HCT116 (cell line): Measurements from ENCODE around the gene DCP2. TPM values are rescaled to one million over a fixed set of nuclear protein-coding genes. Genes with fewer than 3 reads are reported as not detected.

ENCODE experiments used
- ATAC-seq: fragments of 200-7000 bp; cut with Tn5 transposase; 2 replicates; pipeline ENCODE4 v1.9.1; 2020; ENCODE audit warnings: mild to moderate bottlenecking, moderate library complexity
- BruUV-seq: library from RNA; stranded (reverse); fragments of 400-500 nt; replicated peaks from 2 replicates; lab custom pipeline; 2021; lab: Mats Ljungman, UMichigan
- CTCF ChIA-PET: fragments of 300-600 bp; sonication (Branson Sonifier 250); formaldehyde crosslinking; loops from one replicate; lab custom pipeline; 2021; ENCODE audit warnings: antibody characterized with exemption; lab: Charles Lee
- POLR2A ChIA-PET: fragments of 300-600, 350-600 bp; sonication (Branson Sonifier 250); formaldehyde crosslinking; loops from one replicate; lab custom pipeline; 2021; ENCODE audit warnings: antibody characterized with exemption; lab: Charles Lee
- RAD21 ChIA-PET, 2 experiments: fragments of 300-600 bp; sonication (Branson Sonifier 250); formaldehyde crosslinking; loops; one replicate each; lab custom pipeline; 2023; ENCODE audit warnings: low total read pairs in 2 of 2; ENCODE audit not compliant: uncharacterized antibody in 2 of 2, unreplicated experiment in 2 of 2, low non-redundant PET in 1 of 2; lab: Charles Lee
- DNase-seq: peaks from one replicate; pipeline ENCODE4 v3.0.0-alpha.2; 2010; ENCODE audit warnings: low read depth, low spot score
- H2AFZ ChIP-seq: fragments of 200-600 bp; shearing (Covaris generic), sonication (generic); 2 replicates; pipeline ENCODE4 v1.6.1; 2017; ENCODE audit warnings: low read depth, mixed run types, mixed read lengths, antibody characterized with exemption, low read length; ENCODE audit not compliant: poor library complexity, severe bottlenecking
- H3K27ac ChIP-seq: 2 replicates; pipeline ENCODE4 v1.5.1; 2012; ENCODE audit warnings: low read depth, low read length
- H3K27me3 ChIP-seq: fragments of 200-600 bp; sonication (generic); 2 replicates; pipeline ENCODE4 v1.6.1; 2016; ENCODE audit warnings: mixed run types, low read length, mixed read lengths; ENCODE audit not compliant: insufficient read depth
- H3K36me3 ChIP-seq, 2 experiments: fragments of 200-500 bp in 1 of 2; fragments of 200-600 bp in 1 of 2; sonication (Bioruptor generic) in 1 of 2; sonication (generic) in 1 of 2; 2 replicates each; pipeline versions ENCODE4 v1.5.1 to v1.6.1; 2014 to 2016; ENCODE audit warnings: low read length in 2 of 2, inconsistent platforms in 1 of 2, mixed read lengths in 1 of 2, mixed run types in 1 of 2; ENCODE audit not compliant: insufficient read depth in 2 of 2, control insufficient read depth in 1 of 2
- H3K4me1 ChIP-seq, 2 experiments: fragments of 200-600 bp in 1 of 2; sonication (generic) in 1 of 2; 2 replicates each; pipeline versions ENCODE4 v1.5.1 to v1.6.1; 2012 to 2017; ENCODE audit warnings: low read length in 2 of 2, inconsistent platforms in 1 of 2, mild to moderate bottlenecking in 1 of 2, mixed read lengths in 1 of 2, mixed run types in 1 of 2, moderate library complexity in 1 of 2; ENCODE audit not compliant: insufficient read depth in 2 of 2, control insufficient read depth in 1 of 2
- H3K4me2 ChIP-seq: fragments of 200-600 bp; sonication (generic); 2 replicates; pipeline ENCODE4 v1.6.1; 2017; ENCODE audit warnings: mixed run types, low read length, mixed read lengths
- H3K4me3 ChIP-seq, 2 experiments: fragments of 200-600 bp in 1 of 2; sonication (generic) in 1 of 2; replicated peaks in 1 of 2; 2 replicates each; pipeline ENCODE4 v1.5.1; 2011 to 2016; ENCODE audit warnings: low read length in 2 of 2, control low read depth in 1 of 2, low read depth in 1 of 2, mild to moderate bottlenecking in 1 of 2, mixed read lengths in 1 of 2, mixed run types in 1 of 2
- H3K79me2 ChIP-seq: fragments of 200-600 bp; sonication (generic); 2 replicates; pipeline ENCODE4 v1.6.1; 2017; ENCODE audit warnings: mild to moderate bottlenecking, mixed run types, low read length, moderate library complexity, mixed read lengths; ENCODE audit not compliant: insufficient read depth
- H3K9ac ChIP-seq: fragments of 200-600 bp; sonication (generic); 2 replicates; pipeline ENCODE4 v1.6.1; 2016; ENCODE audit warnings: low read length, mixed read lengths
- H3K9me2 ChIP-seq: fragments of 200-600 bp; sonication (generic), shearing (Covaris generic); 2 replicates; pipeline ENCODE4 v1.6.1; 2017; ENCODE audit warnings: mixed run types, mild to moderate bottlenecking, moderate library complexity; ENCODE audit not compliant: insufficient read depth
- H3K9me3 ChIP-seq, 2 experiments: fragments of 200-500 bp in 1 of 2; fragments of 200-600 bp in 1 of 2; sonication (Bioruptor generic) in 1 of 2; sonication (generic) in 1 of 2; 2 replicates each; pipeline ENCODE4 v1.6.1; 2014 to 2017; ENCODE audit warnings: low read length in 2 of 2, mixed read lengths in 2 of 2, inconsistent platforms in 1 of 2, low read depth in 1 of 2, mild to moderate bottlenecking in 1 of 2, mixed run types in 1 of 2, moderate library complexity in 1 of 2; ENCODE audit not compliant: control insufficient read depth in 1 of 2, insufficient read depth in 1 of 2
- H4K20me1 ChIP-seq: fragments of 200-600 bp; sonication (generic), shearing (Covaris generic); 2 replicates; pipeline ENCODE4 v1.6.1; 2017; ENCODE audit warnings: mixed run types, mild to moderate bottlenecking, moderate library complexity; ENCODE audit not compliant: insufficient read depth
- CBX3 ChIP-seq: IDR thresholded peaks from 2 replicates; pipeline ENCODE4 v1.6.1; 2012; ENCODE audit warnings: low read depth
- CEBPB ChIP-seq: IDR thresholded peaks from 2 replicates; pipeline ENCODE4 v1.6.1; 2012; ENCODE audit warnings: low read depth
- CTCF ChIP-seq, 3 experiments: fragments of 200-600 bp in 1 of 3; sonication (generic) in 1 of 3; IDR thresholded peaks in 2 of 3; conservative IDR thresholded peaks in 1 of 3; 2 replicates each; pipeline ENCODE4 v1.5.1; 2012 to 2017; ENCODE audit warnings: low read depth in 2 of 3, low read length in 2 of 3, antibody characterized with exemption in 1 of 3, borderline replicate concordance in 1 of 3, control low read depth in 1 of 3, mild to moderate bottlenecking in 1 of 3, mixed read lengths in 1 of 3, mixed run types in 1 of 3, moderate library complexity in 1 of 3; ENCODE audit not compliant: insufficient read depth in 1 of 3
- EGR1 ChIP-seq: IDR thresholded peaks from 2 replicates; pipeline ENCODE4 v1.6.1; 2012; ENCODE audit warnings: low read depth
- ELF1 ChIP-seq: IDR thresholded peaks from 2 replicates; pipeline ENCODE4 v1.6.1; 2012; ENCODE audit warnings: low read depth, borderline replicate concordance
- POLR2AphosphoS5 ChIP-seq: IDR thresholded peaks from 2 replicates; pipeline ENCODE4 v1.6.1; 2011; ENCODE audit warnings: mild to moderate bottlenecking, low read depth, low read length, moderate library complexity
- RAD21 ChIP-seq: IDR thresholded peaks from 2 replicates; pipeline ENCODE4 v1.6.1; 2012; ENCODE audit warnings: low read depth, mild to moderate bottlenecking
- SIN3A ChIP-seq: IDR thresholded peaks from 2 replicates; pipeline ENCODE4 v1.6.1; 2012; ENCODE audit warnings: low read depth
- TCF7L2 ChIP-seq: IDR thresholded peaks from 2 replicates; pipeline ENCODE4 v1.7.0; 2011; ENCODE audit warnings: borderline replicate concordance, inconsistent platforms; ENCODE audit not compliant: insufficient read depth, insufficient read length; ENCODE audit errors: extremely low read depth
- ZFX ChIP-seq: fragments of 450-650 bp; IDR thresholded peaks from 2 replicates; pipeline ENCODE4 v1.6.1; 2017
- ZNF274 ChIP-seq: fragments of 200-500 bp; sonication (Bioruptor generic); IDR thresholded peaks from 2 replicates; pipeline ENCODE4 v1.6.1; 2014; ENCODE audit warnings: mild to moderate bottlenecking, low read depth, low read length, inconsistent platforms
- intact Hi-C: fragments of 100-400 bp; cut with micrococcal nuclease; formaldehyde crosslinking; loops from 2 replicates; pipeline ENCODE4 v1.10.0; 2022
- total RNA-seq: library from RNA; stranded (reverse); gene quantifications from one replicate; pipeline ENCODE4 v1.2.1, GENCODE V29; 2021; ENCODE audit not compliant: unreplicated experiment
- TF ChIP-seq, protein P1 (sequence below): IDR thresholded peaks from 2 replicates; pipeline ENCODE4 v1.6.1; 2011; ENCODE audit warnings: mild to moderate bottlenecking, low read length, moderate library complexity; ENCODE audit not compliant: insufficient replicate concordance; ENCODE audit errors: extremely low read depth
- TF ChIP-seq, protein P2 (sequence below): IDR thresholded peaks from 2 replicates; pipeline ENCODE4 v1.6.1; 2012
- TF ChIP-seq, protein P3 (sequence below): IDR thresholded peaks from 2 replicates; pipeline ENCODE4 v1.6.1; 2012

DCP2 gene
- total RNA-seq, 1 experiment from 2014 or later = 57.1 TPM

DNA sequence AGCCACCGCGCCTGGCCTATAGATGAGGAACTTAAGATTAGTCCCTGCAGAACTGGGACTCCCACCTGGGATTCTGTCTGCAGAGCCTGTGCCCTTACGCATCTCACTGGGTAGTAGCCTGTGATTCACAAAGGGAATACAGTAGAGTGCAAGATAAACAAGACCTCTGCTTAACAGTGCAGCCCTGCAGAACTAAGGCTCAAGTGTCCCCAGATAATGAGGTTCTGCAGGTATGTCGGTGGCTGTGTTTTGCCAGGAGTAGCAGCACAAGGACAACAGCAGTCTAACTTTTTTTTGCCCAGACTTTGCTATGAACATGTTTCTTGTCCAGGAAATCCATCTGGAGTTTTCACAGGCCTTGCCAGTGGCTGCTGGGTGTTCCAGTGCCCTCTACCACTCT lies 59.7 kb downstream of the DCP2 start (continued):
- TF ChIP-seq TCF7L2 = no peak
- TF ChIP-seq ELF1 = no peak
- TF ChIP-seq CBX3 = no peak
- TF ChIP-seq POLR2AphosphoS5 = no peak
- TF ChIP-seq, protein P1, sequence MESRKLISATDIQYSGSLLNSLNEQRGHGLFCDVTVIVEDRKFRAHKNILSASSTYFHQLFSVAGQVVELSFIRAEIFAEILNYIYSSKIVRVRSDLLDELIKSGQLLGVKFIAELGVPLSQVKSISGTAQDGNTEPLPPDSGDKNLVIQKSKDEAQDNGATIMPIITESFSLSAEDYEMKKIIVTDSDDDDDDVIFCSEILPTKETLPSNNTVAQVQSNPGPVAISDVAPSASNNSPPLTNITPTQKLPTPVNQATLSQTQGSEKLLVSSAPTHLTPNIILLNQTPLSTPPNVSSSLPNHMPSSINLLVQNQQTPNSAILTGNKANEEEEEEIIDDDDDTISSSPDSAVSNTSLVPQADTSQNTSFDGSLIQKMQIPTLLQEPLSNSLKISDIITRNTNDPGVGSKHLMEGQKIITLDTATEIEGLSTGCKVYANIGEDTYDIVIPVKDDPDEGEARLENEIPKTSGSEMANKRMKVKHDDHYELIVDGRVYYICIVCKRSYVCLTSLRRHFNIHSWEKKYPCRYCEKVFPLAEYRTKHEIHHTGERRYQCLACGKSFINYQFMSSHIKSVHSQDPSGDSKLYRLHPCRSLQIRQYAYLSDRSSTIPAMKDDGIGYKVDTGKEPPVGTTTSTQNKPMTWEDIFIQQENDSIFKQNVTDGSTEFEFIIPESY = no peak
- TF ChIP-seq ZNF274 = no peak
- TF ChIP-seq CTCF (IDR thresholded peaks at IDR 0.05 in 2 of 3, conservative IDR thresholded peaks at IDR 0.05 in 1 of 3; ENCODE audit: borderline replicate concordance in 1 of 3, insufficient read depth in 1 of 3, low read depth in 2 of 3, low read length in 2 of 3) = no peak
- TF ChIP-seq, all 23 proteins: peak for 0

GRCh38 chr5:113036826-113037225 lies 60.2 kb downstream of the DCP2 start:
- DNase-seq (no peak), ATAC-seq (no peak)
- ChIA-PET CTCF (no interaction called here), RAD21 (no interaction called here), POLR2A (no interaction called here)
- Histone ChIP-seq H2AFZ (no peak overlapping the region), H3K4me1 (peaks cover 0 to 14% of the 10 kb centered on the region in 2 experiments; a peak in 2 of 4 replicates), H3K4me3 (no peak overlapping the region), H4K20me1 (no peaks in the 10 kb centered on the region), H3K4me2 (no peak overlapping the region), H3K9me2 (no peaks in the 10 kb centered on the region), H3K9me3 (no peaks in the 10 kb centered on the region), H3K27ac (no peak overlapping the region), H3K36me3 (0 out of 4 replicates have a peak, but pooled peaks cover 0 to 4% of the 10 kb centered on the region in 2 experiments), H3K79me2 (no peaks in the 10 kb centered on the region), H3K9ac (no peak overlapping the region), H3K27me3 (no peaks in the 10 kb centered on the region)
- TF ChIP-seq EGR1 (no peak), RAD21 (no peak), CTCF (IDR thresholded peaks at IDR 0.05 in 2 of 3, conservative IDR thresholded peaks at IDR 0.05 in 1 of 3; ENCODE audit: borderline replicate concordance in 1 of 3, insufficient read depth in 1 of 3, low read depth in 2 of 3, low read length in 2 of 3) (no peak), ZFX (no peak), SIN3A (no peak), CEBPB (no peak)
- TF ChIP-seq, protein P2, sequence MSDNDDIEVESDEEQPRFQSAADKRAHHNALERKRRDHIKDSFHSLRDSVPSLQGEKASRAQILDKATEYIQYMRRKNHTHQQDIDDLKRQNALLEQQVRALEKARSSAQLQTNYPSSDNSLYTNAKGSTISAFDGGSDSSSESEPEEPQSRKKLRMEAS = no peak
- TF ChIP-seq, protein P3, sequence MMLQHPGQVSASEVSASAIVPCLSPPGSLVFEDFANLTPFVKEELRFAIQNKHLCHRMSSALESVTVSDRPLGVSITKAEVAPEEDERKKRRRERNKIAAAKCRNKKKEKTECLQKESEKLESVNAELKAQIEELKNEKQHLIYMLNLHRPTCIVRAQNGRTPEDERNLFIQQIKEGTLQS = no peak
- BruUV-seq = no TSS peak
- intact Hi-C loops = no loop called here
